ENCODE results near the gene MTMR10.

MTMR10 gene

DNA sequence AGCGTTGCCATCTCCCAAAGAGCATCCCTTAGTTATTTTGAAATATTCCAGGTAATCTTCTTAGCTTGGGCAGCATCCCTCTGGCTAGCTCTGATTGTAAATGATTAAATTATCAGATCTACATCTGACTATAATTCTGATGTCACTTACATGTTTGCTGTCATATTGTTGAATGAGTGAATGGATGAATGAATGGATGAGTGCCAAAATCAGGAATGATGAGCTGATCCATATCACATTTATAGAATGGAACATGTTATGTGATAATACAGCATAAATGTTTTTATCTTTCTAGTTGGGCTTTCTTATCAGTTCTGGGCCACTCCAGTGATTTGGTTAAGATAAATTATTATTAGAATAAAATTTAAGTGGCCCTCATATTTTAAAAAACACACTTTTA is 73.8 kb downstream of the MTMR10 start:
- no peak for DNase-seq (ENCODE audit: low read depth, low spot score)
- TF ChIP-seq, protein P1, sequence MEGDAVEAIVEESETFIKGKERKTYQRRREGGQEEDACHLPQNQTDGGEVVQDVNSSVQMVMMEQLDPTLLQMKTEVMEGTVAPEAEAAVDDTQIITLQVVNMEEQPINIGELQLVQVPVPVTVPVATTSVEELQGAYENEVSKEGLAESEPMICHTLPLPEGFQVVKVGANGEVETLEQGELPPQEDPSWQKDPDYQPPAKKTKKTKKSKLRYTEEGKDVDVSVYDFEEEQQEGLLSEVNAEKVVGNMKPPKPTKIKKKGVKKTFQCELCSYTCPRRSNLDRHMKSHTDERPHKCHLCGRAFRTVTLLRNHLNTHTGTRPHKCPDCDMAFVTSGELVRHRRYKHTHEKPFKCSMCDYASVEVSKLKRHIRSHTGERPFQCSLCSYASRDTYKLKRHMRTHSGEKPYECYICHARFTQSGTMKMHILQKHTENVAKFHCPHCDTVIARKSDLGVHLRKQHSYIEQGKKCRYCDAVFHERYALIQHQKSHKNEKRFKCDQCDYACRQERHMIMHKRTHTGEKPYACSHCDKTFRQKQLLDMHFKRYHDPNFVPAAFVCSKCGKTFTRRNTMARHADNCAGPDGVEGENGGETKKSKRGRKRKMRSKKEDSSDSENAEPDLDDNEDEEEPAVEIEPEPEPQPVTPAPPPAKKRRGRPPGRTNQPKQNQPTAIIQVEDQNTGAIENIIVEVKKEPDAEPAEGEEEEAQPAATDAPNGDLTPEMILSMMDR (IDR thresholded peaks at IDR 0.05; ENCODE audit: low read depth, low read length) = no peak
- no peak overlapping the region for H3K4me3 ChIP-seq (ENCODE audit: low read depth, low read length)
- in situ Hi-C loops (cut with HindIII; ENCODE audit: low sequenced_read_pairs) = no loop called here

DNA sequence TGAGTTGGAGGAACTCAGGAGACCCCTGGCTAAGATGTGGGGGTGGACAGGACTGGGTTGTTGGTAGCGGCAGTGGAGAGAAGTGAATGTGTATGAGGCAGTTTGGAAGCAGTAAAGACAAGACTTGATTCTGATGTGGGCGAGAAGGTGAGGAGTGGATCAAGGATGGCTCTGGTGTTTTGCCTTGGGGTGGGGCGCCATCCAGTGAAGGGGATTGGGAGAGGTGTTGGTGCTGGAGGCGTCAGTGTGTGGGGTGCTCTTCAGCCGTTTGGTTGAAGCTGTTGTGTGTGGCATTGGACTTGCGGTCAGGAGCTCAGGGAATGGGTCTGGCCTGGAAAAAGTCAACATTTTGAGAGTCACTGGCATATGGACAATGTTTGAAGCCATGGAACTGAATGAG is 74.4 kb downstream of the MTMR10 start:
- no peak for DNase-seq (ENCODE audit: low read depth, low spot score)
- in situ Hi-C loops (cut with HindIII; ENCODE audit: low sequenced_read_pairs) = no loop called here
- TF ChIP-seq, protein P1 (IDR thresholded peaks at IDR 0.05; ENCODE audit: low read depth, low read length) = no peak
- no peak overlapping the region for H3K4me3 ChIP-seq (ENCODE audit: low read depth, low read length)

DNA sequence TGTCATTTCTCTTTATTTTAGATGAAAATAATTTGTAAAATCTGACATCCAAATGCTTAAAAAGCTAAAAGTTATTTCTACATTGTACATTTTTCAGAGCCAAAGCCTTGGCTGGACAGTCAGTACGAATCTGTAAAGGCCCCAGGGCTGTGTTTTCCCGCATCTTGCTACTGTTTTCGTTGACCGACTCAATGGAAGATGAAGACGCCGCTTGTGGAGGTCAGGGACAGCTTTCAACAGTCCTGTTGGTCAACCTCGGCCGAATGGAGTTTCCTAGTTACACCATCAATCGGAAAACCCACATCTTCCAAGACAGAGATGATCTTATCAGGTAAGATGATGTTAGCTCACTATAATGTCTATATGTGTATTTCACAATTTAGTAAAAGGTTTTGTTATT is 77.7 kb downstream of the MTMR10 start:
- TF ChIP-seq, protein P1 (IDR thresholded peaks at IDR 0.05; ENCODE audit: low read depth, low read length) = no peak
- in situ Hi-C loops (cut with HindIII; ENCODE audit: low sequenced_read_pairs) = no loop called here
- no peak overlapping the region for H3K4me3 ChIP-seq (ENCODE audit: low read depth, low read length)

GRCh38 chr15:30906366-30906765 is 85.1 kb downstream of the MTMR10 start:
- DNase-seq (ENCODE audit: low read depth, low spot score) = no peak
- TF ChIP-seq, protein P1 (IDR thresholded peaks at IDR 0.05; ENCODE audit: low read depth, low read length) = no peak
- H3K4me3 ChIP-seq (ENCODE audit: low read depth, low read length) = no peak overlapping the region
- in situ Hi-C loops (cut with HindIII; ENCODE audit: low sequenced_read_pairs) = no loop called here

More for the DNA sequence above, 77.7 kb downstream of the MTMR10 start:
- no peak for DNase-seq (ENCODE audit: low read depth, low spot score)

DNA sequence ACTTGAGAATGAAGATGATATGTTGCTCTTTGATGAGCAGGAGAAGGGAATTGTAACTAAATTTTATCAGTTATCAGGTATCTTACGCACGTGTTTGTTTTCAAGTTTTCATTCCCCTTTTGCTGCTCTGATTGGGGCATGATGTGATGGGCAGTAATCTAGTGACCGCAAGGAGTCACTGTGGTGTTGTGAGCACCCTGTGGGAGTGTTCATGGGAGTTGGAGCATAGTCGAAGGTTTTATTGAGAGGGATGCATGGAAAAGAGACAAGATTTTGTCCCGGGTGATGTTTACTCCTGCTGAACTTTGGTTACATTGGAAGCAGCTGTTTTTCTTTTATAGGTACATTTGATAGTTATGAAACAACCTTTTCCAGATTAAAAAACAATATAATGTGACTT is 85.6 kb downstream of the MTMR10 start:
- TF ChIP-seq, protein P1 (IDR thresholded peaks at IDR 0.05; ENCODE audit: low read depth, low read length) = no peak
- DNase-seq (ENCODE audit: low read depth, low spot score) = no peak
- in situ Hi-C loops (cut with HindIII; ENCODE audit: low sequenced_read_pairs) = no loop called here
- no peak overlapping the region for H3K4me3 ChIP-seq (ENCODE audit: low read depth, low read length)

DNA sequence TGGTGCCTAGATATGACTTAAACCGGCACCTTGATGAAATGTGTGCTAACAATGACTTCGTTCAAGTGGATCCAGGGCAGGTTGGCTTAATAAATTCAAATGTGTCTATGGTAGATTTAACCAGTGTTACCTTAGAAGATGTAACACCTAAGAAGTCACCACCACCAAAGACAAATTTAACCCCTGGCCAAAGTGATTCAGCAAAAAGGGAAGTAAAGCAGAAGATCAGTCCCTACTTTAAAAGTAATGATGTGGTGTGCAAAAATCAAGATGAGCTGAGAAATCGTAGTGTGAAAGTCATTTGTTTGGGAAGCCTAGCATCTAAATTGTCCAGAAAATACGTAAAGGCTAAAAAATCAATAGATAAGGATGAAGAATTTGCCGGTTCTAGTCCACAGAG is 86.6 kb downstream of the MTMR10 start:
- H3K4me3 ChIP-seq (ENCODE audit: low read depth, low read length) = no peak overlapping the region
- in situ Hi-C loops (cut with HindIII; ENCODE audit: low sequenced_read_pairs) = no loop called here
- no peak for DNase-seq (ENCODE audit: low read depth, low spot score)
- TF ChIP-seq, protein P1 (IDR thresholded peaks at IDR 0.05; ENCODE audit: low read depth, low read length) = no peak
